ENCODE measurements around the gene SLIT3. TPM values are rescaled to one million over a fixed set of nuclear protein-coding genes. Genes with fewer than 3 reads are reported as not detected.

SLIT3 gene
- total and polyA plus RNA-seq, 2 experiments from 2014 or later: 58.4 to 96.7 TPM

GRCh38 chr5:168788786-168789185, 512.2 kb downstream of the SLIT3 start:
- no peaks in the 10 kb centered on the region for H3K79me2 ChIP-seq
- no peaks in the 10 kb centered on the region for H3K9me2 ChIP-seq (replicated peaks; ENCODE audit: insufficient read depth)
- H3K27ac ChIP-seq: no peak overlapping the region
- no peak overlapping the region for H3K4me3 ChIP-seq
- WGBS (ENCODE audit: low lambda C conversion rate, missing lambda C conversion rate): 92% methylated on average over 3 of the region's 3 CpGs
- no peak overlapping the region for H2AFZ ChIP-seq
- H3K27me3 ChIP-seq: no peaks in the 10 kb centered on the region
- H3K9me3 ChIP-seq (ENCODE audit: low read depth): no peaks in the 10 kb centered on the region
- no peaks in the 10 kb centered on the region for H4K20me1 ChIP-seq (ENCODE audit: insufficient read depth, poor library complexity, severe bottlenecking)
- no peaks in the 10 kb centered on the region for H3K36me3 ChIP-seq (replicated peaks; ENCODE audit: insufficient read depth, low read depth)
- no peak for TF ChIP-seq EZH2 (IDR thresholded peaks at IDR 0.05; ENCODE audit: borderline replicate concordance)
- TF ChIP-seq CTCF (IDR thresholded peaks at IDR 0.05; ENCODE audit: poor library complexity): no peak
- TF ChIP-seq EZH2phosphoT487 (IDR thresholded peaks at IDR 0.05; ENCODE audit: low read depth, severe bottlenecking, unreplicated experiment): no peak
- H3K4me2 ChIP-seq: no peak overlapping the region
- peaks cover 9% of the 10 kb centered on the region for H3K4me1 ChIP-seq (ENCODE audit: insufficient read depth)
- no peak for DNase-seq (ENCODE audit: low spot score)

DNA sequence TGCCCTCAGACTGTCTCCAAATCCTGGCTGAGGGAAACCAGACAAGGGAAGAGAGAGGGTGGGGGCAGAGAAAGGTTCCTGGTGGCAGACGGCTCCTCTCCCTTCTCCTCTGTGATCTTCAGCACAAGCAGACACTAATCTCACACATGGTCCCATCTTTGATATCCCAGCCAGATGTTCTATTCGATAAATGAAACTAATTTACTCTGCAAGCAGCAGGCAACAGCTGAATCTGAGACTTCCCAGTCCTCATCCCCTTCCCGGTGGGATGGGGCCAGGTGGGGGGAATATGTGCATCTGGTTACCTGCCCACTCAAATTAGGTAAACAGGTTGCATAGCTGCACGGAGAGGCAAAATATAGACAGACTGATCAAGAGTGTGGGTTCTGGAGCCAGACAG, 512.8 kb downstream of the SLIT3 start:
- no peak for DNase-seq (ENCODE audit: low spot score)
- Histone ChIP-seq H3K27me3 (no peaks in the 10 kb centered on the region), H2AFZ (no peak overlapping the region), H3K4me1 (ENCODE audit: insufficient read depth) (peaks cover 6% of the 10 kb centered on the region), H3K4me2 (no peak overlapping the region), H3K79me2 (no peaks in the 10 kb centered on the region), H4K20me1 (ENCODE audit: insufficient read depth, poor library complexity, severe bottlenecking) (no peaks in the 10 kb centered on the region), H3K4me3 (no peak overlapping the region), H3K9me2 (replicated peaks; ENCODE audit: insufficient read depth) (no peaks in the 10 kb centered on the region), H3K36me3 (replicated peaks; ENCODE audit: insufficient read depth, low read depth) (no peaks in the 10 kb centered on the region), H3K27ac (no peak overlapping the region), H3K9me3 (ENCODE audit: low read depth) (no peaks in the 10 kb centered on the region)
- WGBS (ENCODE audit: low lambda C conversion rate, missing lambda C conversion rate): 65% methylated on average over 4 of the region's 4 CpGs
- TF ChIP-seq EZH2 (IDR thresholded peaks at IDR 0.05; ENCODE audit: borderline replicate concordance): no peak
- no peak for TF ChIP-seq EZH2phosphoT487 (IDR thresholded peaks at IDR 0.05; ENCODE audit: low read depth, severe bottlenecking, unreplicated experiment)
- TF ChIP-seq CTCF (IDR thresholded peaks at IDR 0.05; ENCODE audit: poor library complexity): no peak

DNA sequence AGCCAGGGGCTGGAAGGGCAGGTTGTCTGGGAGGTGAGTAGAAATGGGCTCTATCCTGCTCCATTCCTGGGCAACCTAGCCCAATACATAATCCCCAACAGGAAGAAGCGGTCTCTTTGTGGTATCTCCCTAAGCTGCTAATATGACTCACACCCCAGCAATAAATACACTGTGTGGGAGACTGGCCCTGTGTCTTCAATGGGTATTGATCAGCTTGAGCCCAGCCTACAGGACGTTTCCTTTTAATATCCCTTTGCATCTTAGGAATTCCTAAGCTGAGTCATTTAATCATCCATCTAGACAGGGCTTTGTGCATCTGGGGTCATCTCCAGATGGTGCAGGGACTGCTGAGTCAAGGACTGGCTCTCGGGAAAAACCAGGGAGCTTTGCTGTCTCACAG, 514.8 kb downstream of the SLIT3 start:
- Histone ChIP-seq H3K27ac (no peak overlapping the region), H3K27me3 (no peaks in the 10 kb centered on the region), H3K9me2 (replicated peaks; ENCODE audit: insufficient read depth) (no peaks in the 10 kb centered on the region), H4K20me1 (ENCODE audit: insufficient read depth, poor library complexity, severe bottlenecking) (no peaks in the 10 kb centered on the region), H3K79me2 (no peaks in the 10 kb centered on the region), H3K36me3 (replicated peaks; ENCODE audit: insufficient read depth, low read depth) (no peaks in the 10 kb centered on the region), H3K4me3 (no peak overlapping the region), H3K4me1 (ENCODE audit: insufficient read depth) (peaks cover under 1% of the 10 kb centered on the region), H3K4me2 (no peak overlapping the region), H2AFZ (no peak overlapping the region), H3K9me3 (ENCODE audit: low read depth) (no peaks in the 10 kb centered on the region)
- TF ChIP-seq CTCF (IDR thresholded peaks at IDR 0.05; ENCODE audit: poor library complexity): no peak
- no peak for TF ChIP-seq EZH2 (IDR thresholded peaks at IDR 0.05; ENCODE audit: borderline replicate concordance)
- no peak for TF ChIP-seq EZH2phosphoT487 (IDR thresholded peaks at IDR 0.05; ENCODE audit: low read depth, severe bottlenecking, unreplicated experiment)
- WGBS (ENCODE audit: low lambda C conversion rate, missing lambda C conversion rate): 82% methylated on average over 3 of the region's 3 CpGs
- no peak for DNase-seq (ENCODE audit: low spot score)

DNA sequence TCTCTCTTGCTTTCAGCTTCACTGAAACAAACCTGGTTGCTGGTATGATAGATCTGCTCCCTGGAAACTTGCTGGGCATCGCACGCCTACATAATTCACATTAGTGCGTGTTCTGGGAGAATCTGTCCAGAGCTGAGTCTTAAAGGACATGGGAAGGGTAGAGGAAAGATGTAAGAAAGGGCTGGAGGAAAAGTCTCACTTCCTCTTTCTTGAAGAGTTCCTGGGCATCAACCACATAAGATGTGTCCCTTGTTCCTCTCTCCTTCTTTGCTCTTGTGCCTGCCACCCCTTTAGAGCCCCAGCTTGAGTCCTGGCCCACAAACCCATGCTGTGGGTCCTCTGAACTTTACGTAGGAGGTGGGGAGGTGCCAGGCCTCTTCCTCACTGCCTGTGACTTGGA, 516.5 kb downstream of the SLIT3 start:
- H3K27me3 ChIP-seq: no peaks in the 10 kb centered on the region
- 96% methylated on average over 4 of the region's 4 CpGs for WGBS (ENCODE audit: low lambda C conversion rate, missing lambda C conversion rate)
- no peaks in the 10 kb centered on the region for H3K9me2 ChIP-seq (replicated peaks; ENCODE audit: insufficient read depth)
- no peaks in the 10 kb centered on the region for H3K79me2 ChIP-seq
- H3K4me1 ChIP-seq (ENCODE audit: insufficient read depth): no peaks in the 10 kb centered on the region
- H2AFZ ChIP-seq: no peak overlapping the region
- H3K36me3 ChIP-seq (replicated peaks; ENCODE audit: insufficient read depth, low read depth): no peaks in the 10 kb centered on the region
- H3K4me2 ChIP-seq: no peak overlapping the region
- no peaks in the 10 kb centered on the region for H4K20me1 ChIP-seq (ENCODE audit: insufficient read depth, poor library complexity, severe bottlenecking)
- no peak overlapping the region for H3K27ac ChIP-seq
- TF ChIP-seq EZH2phosphoT487 (IDR thresholded peaks at IDR 0.05; ENCODE audit: low read depth, severe bottlenecking, unreplicated experiment) (no peak), CTCF (IDR thresholded peaks at IDR 0.05; ENCODE audit: poor library complexity) (no peak), EZH2 (IDR thresholded peaks at IDR 0.05; ENCODE audit: borderline replicate concordance) (no peak)
- DNase-seq (ENCODE audit: low spot score): no peak
- no peak overlapping the region for H3K4me3 ChIP-seq
- no peaks in the 10 kb centered on the region for H3K9me3 ChIP-seq (ENCODE audit: low read depth)
